Bone marrow (tissue), 2 donors: Measurements from ENCODE around the gene STRA6.

Experiments used
- DNase-seq, 2 donors: peaks; one replicate each; lab custom pipeline; 2025; lab: John Stamatoyannopoulos, UW

STRA6 gene

DNA sequence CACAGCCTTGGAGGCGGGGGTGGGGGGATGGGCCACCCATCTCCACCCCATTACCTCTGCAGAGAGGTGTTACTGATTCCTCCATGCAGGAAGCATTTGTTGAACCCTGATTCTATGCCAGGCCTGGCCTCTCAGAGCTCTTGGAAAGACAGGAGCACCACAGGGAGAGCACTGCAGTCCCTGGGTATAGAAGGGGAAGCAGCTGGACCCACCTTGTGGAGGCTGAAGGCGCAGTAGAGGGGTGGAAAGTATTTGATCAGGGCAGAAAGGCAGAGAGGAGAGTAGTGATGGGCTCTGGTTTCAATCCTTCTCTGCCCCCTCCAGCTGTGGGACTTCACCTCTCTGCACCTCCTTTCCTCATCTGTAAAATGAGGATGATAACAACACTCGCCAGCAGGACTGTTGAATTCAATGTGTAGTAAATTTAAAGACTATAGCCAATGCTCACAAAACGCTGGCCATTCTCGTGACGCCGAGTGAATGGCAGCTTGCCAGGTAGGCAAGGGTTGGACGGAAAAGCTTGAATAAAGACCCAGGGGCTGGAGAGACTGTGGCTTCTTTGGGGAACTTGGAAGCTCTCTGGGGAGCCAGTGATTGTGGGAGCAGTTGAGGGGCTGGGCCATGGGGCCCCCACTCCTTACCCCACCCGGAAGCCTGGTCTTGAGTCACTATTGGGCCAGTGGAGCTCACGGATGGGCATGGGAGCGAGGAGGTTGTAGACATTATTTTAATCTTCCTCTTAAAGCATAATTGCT lies 25.6 kb upstream of the STRA6 start:
- no peak for DNase-seq

GRCh38 chr15:74226761-74227540 lies 24.4 kb upstream of the STRA6 start:
- no peak for DNase-seq

DNA sequence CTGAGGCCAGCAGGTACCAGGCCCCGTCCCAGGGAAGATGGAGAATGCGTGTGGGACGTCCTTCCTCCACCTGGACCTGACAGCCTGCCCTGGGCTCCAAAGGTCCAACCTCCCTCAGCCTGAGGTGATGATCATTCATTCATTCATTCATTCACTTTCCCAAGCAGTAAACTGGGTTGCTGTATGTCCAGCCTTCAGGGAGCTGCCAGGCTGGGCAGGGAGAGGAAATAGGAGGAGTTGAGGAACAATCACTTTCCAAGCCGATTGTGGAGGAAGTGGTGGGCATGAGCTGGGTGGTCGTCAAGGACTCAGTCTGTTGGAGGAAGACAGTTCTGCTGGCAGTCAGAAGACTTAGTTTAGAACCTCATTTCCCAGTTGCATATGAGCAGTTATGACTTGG lies 23.3 kb upstream of the STRA6 start:
- no peak for DNase-seq

- no peak for DNase-seq
Measured at GRCh38 chr15:74222240-74223119, 19.9 kb upstream of the STRA6 start.

DNA sequence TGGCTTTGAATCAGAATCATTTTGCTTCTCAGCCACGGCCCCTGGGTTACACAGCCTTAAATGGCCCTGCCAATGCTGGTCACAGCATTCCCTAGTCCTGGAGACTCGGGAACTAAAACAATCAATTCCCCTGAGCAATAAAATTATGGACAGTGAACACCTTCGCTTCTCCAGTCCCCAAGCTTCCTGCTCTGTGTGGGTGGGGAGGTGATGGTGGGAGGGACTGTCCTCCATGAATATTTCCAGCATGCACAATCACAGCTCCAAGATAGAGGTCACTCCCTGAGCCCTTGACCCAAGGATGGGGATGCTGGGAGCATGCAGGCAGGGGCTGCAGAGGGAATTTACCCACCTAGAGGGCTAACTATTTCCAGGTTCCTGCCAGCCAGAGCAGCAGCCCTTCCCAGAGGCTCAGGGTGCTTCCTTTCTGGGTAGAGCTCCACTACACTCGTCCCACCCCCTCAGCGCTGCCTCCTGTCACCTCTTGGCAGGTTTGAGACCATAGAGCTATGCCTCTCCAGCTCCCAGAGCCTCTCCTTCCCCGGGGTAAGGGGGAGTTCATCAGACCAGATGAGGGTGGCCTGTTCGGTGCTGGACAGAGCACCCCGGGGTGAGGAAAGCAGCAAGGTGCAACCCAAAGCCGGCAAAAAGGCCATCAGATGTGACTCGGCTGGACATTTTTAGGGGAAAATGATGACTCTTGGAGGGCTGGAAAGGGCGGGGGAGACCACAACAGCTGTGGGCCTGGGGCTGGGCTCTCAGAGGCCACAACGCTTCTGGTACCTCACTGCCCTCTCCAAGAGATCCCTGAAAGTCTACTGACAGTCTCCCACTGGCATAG lies 19.0 kb upstream of the STRA6 start:
- no peak for DNase-seq

- no peak for DNase-seq
Measured at GRCh38 chr15:74220475-74221248, 18.1 kb upstream of the STRA6 start.

- DNase-seq: no peak
Measured at GRCh38 chr15:74217907-74218885, 15.6 kb upstream of the STRA6 start.

- no peak for DNase-seq
Measured at GRCh38 chr15:74216949-74217348, 14.4 kb upstream of the STRA6 start.

DNA sequence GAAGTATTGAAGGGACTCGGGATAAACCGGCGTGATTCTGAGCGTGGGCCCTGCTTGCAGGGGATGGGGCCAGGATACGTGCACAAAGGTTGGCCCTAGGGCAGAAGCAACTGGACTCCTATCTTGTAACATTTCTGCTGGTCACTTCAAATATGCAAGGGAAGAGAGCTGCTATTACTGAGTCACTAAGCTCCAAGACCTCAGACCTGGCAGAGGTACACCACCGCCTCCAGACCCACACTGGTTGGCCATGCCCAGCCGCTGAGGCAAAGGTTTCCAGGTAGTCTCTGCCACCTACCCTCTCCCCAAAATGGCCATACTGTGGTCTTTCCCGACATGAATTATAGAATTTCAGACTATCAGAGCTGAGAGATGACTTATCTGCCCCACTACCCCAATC lies 13.4 kb upstream of the STRA6 start:
- no peak for DNase-seq

- no peak for DNase-seq
Measured at GRCh38 chr15:74214324-74215021, 11.9 kb upstream of the STRA6 start.

GRCh38 chr15:74213858-74214284 lies 11.3 kb upstream of the STRA6 start:
- DNase-seq: no peak

DNA sequence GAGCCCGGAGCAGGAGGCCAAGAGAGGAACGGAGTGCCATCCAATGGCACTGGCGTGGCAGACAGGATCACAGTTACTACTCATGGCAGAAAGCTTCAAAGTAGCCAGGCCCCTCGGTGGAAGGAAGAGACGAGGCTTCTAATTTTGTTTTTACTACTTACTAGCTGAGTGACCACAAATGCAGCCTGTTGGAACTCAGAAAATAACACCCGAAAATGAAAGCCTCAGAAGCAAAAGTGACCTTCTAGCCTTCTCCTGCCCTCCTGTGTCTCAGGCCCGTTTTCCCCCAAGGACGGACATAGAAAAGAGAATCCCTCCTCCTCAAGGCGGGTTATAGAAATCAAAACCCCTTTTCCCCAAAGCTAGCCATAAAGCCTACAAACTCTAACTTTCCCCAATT lies 9.9 kb upstream of the STRA6 start:
- no peak for DNase-seq

DNA sequence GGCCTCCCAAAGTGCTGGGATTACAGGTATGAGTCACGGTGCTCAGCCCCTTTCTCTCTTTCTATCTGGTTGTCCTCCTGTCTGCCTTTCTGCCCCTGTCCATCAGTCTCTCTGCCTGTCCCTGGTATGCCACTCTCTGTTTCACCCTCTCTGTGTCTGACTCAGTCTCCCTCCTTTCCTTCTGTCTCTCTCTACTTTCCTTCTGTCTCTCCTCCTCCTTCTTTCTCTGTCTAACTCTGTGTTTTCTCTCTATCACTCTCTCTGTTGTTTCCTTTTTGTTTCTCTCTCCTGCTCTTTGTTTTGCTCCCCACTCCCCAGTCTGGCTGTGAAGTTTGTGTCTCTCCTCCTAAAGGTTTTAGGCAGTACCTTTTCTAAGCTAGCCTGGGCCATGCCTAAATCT lies 9.1 kb upstream of the STRA6 start:
- no peak for DNase-seq

GRCh38 chr15:74210729-74211128 lies 8.1 kb upstream of the STRA6 start:
- no peak for DNase-seq

GRCh38 chr15:74209997-74210671 lies 7.5 kb upstream of the STRA6 start:
- no peak for DNase-seq

DNA sequence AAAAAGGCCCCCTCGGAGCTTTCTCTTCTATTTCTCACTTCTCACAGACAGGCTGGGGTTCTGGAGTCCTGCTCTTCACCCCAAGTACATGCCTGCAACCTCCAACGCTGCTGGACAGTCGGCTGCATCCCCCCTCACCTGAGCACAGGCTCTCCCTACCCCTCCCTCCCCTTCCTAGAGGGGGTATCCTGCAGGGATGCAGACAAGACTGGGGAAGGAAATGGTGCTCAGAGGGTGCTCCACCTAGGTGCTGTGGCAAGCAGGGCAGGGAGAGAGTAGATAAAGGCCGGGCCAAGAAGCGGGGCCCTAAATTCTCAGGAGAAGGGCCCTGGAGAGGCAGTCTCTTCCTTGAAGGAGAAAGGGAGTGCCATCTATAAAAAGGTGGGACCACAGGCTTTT lies 7.0 kb upstream of the STRA6 start:
- DNase-seq: no peak

GRCh38 chr15:74208901-74209559 lies 6.4 kb upstream of the STRA6 start:
- DNase-seq: no peak

DNA sequence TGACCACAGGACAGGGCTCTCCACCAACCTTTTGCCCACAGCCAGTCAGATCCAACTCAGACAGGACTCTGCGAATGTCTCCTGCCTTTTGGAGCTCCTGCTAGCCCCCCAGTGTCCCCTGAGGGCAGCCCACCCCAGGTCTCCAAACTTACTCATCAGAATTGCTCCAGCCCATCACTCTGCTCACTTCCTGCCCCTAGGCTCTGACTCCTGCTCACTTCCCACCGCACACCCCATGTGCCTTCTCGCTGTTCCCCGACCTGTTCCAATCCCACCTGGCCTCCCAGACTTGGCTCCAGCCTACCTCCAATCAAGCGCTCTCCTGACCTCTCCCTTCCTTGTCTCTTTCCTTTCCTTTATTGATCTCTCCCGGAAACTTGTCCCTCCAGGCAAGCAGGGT lies 5.9 kb upstream of the STRA6 start:
- DNase-seq: no peak
